Ammon's horn (tissue), 1 donor: ENCODE results near the gene P2RY8.
"Not testable (repeated sequence)": the region's sequence is repeated elsewhere in the genome, so short reads cannot be mapped to it uniquely, and the experiment has no call there.

Experiments used
- DNase-seq: peaks from one replicate; pipeline ENCODE4 v3.0.0-alpha.2; 2016; ENCODE audit warnings: low spot score

The P2RY8 gene

DNA sequence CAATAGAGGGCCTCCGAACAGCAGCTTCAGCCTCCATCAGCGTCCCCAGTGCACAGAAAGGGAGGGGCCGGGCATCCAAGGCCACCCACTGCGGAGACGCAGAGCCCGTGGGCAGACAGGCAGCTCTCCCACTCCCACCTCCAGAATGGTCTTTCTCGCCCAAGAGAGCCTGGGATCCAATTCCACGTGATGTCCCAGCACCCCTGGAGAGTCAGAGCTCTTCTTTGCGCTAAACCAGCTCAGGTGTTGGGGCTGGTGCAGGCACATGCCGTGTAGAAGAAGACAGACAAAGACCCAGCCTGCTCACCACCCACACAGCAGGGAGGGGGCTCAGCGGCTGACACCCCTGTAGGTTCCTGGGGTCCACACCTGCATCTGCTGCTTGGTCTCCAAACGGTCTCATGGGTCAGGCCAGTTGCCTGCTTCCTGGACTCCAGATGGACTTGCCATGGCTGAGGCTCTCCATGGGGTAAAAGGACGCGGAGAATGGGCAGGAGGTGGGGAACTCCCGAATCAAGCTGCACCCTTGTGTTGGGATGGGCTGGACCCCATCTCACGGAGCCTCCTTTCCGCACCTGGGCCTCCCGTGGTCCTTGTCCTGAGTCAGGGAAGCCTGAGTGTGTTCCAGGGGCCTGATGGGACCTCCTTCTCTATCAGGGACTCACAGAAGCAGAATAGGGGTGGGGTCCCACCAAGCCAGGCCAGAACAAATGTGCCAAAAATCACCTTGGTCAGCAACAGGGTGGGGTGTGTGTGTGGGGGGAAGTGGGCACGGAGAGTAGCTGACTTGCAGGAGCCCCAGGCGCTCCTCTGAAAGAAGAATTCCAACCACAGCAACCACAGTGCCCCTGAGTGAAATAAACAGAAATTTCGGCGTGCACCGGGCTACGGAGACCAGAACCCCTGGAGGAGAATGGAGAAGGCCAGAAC, 72.7 kb downstream of the P2RY8 start:
- no peak for DNase-seq

GRCh38 chrX:1463581-1463980, 73.4 kb downstream of the P2RY8 start:
- no peak for DNase-seq

DNA sequence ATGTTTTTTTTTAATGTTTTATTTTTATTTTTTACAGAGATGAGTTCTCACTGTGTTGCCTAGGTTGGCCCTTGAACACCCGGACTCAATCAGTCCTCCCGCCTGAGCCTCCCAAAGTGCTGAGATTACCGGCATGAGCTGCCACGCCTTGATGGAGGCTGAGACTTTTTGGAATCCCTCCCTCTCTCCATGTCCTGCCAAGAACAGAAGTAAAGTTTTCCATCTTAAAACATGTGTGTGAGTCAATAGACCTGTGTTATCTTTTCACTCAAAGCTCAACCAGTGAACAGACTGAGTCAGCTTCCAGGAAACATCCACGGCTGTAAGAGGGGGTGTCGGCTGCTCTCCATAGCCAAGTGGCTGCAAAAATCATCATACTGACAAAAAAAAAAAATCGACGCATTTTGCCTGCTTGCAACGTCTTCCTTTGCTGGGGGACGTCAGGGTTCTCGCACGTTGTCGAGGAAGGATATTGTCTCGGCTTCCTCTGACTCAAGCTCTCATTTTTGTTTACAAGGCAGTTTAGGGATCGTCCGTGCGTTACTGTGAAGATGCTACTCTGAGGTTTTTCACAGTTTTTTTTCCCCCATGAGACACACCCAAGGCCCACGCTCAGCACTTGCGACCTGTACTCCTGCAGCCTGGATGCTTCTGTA, 74.3 kb downstream of the P2RY8 start:
- no peak for DNase-seq

GRCh38 chrX:1462110-1462509, 74.9 kb downstream of the P2RY8 start:
- no peak for DNase-seq

DNA sequence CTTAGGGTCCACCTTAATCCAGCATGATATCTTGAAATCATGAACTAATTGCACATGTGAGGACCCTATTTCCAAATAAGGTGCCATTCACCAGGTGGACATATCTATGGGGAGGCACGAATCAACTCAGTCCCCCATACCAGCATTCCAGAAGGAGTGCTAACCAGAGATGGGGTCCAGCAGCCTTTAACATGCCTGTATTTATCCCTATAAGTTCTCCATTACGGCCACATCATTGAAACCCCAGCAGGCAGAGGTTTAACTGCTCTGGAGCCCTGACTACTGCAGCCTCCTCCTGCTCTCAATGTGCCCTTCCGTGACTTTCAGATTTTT, 81.1 kb downstream of the P2RY8 start:
- no peak for DNase-seq

GRCh38 chrX:1453951-1454785, 82.8 kb downstream of the P2RY8 start:
- peak; percentile 86 for DNase-seq

DNA sequence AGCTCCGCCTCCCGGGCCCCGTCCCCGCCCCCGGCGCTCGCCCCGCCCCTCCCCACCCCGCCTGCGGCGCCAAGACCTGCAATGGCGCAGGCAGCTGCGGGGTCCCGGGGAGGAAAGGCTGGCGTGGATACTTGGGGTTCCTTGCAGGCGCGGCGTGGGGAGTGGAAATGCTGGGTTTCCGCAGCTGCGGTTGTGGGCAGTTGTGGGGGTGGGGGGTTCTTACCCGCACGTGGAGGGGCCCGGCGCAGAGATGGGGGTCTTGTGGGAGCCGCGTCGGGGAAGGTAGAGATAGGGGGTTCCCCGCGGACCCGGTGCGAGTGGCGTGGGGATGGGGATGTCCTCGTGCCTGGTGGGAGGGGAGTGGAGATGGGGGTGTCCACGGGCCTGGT, 83.6 kb downstream of the P2RY8 start:
- no peak for DNase-seq

DNA sequence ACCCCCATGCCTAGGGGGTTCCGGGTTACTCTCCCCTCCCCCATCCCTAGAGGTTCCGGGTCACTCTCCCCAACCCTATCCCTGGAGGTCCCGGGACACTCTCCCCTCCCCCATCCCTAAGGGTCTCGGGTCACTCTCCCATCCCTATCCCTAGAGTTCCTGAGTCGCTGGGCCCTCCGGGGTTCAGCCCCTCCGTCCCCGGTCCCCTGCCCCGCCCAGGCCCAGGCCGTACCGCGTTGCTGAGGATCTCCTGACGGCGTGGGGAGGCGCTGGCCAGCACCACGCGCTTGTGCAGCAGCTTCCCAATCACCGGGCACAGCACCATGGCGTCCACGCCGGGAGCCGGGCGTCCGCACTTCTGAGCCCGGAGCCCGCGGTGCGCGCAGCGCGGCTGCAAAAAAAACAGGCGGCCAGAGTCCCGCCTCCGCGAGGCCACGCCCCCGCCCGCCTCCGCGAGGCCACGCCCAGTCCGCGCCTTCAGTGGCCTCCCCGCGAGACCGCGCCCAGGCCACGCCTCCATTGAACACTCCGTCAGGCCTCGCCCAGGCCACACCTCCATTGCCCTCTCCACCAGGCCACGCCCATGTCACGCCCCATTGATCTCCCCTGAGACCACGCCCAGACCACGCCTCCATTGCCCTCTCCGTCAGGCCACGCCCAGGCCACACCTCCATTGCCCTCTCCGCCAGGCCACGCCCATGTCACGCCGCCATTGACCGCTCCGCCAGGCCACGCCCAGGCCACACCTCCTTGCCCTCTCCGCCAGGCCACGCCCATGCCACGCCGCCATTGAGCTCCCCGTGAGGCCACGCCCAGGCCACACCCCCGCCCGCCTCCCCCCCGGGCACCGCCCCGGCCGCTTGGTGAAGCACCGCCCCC, 84.2 kb downstream of the P2RY8 start, which contains the start of gene ASMTL:
Gene ASMTL, minus strand, starts transcription at position 394 of the 879 bp plus-strand sequence. Its CDS starts 69 bp downstream, at position 325.
- DNase-seq: peak; percentile 100

DNA sequence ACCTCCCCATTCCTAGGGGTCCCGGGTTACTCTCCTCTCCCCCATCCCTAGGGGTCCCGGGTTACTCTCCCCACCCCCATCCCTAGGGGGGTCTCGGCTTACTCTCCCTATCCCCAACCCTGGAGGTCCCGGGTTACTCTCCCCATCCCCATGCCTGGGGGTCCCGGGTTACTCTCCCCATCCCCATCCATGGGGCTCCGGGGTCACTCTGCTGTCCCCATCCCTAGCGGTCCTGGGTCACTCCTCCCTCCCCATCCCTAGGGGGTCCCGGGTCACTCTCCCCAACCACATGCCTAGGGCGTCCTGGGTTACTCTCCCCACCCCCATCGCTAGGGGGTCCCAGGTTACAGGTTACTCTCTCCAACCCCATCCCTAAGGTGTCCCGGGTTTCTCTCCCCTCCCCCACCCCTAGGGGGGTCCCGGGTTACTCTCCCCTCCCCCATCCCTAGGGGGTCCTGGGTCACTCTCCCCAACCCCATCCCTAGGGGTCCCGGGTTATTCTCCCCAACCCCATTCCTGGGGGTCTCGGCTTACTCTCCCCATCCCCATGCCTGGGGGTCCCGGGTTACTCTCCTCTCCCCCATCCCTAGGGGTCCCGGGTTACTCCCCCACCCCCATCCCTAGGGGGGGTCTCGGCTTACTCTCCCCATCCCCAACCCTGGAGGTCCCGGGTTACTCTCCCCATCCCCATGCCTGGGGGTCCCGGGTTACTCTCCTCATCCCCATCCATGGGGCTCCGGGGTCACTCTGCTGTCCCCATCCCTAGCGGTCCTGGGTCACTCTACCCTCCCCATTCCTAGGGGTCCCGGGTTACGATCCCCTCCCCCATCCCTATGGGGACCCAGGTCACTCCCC, 85.1 kb downstream of the P2RY8 start:
- DNase-seq: no peak

DNA sequence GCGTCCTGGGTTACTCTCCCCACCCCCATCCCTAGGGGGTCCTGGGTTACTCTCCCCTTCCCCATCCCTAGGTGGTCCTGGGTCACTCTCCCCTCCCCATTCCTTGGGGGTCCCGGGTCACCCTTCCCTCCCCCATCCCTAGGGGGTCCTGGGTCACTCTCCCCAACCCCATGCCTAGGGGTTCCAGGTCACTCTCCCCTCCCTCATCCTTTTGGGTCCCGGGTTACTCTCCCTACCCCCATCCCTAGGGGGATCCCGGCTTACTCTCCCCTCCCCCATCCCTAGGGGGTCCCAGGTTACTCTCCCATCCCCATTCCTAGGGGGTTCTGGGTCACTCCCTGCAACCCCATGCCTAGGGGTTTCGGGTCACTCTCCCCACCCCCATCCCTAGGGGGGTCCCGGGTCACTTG, 85.7 kb downstream of the P2RY8 start:
- DNase-seq: no peak

- DNase-seq: no peak
Observed at GRCh38 chrX:1450361-1451161, 86.4 kb downstream of the P2RY8 start.

GRCh38 chrX:1449823-1450149, 87.2 kb downstream of the P2RY8 start:
- no peak for DNase-seq

DNA sequence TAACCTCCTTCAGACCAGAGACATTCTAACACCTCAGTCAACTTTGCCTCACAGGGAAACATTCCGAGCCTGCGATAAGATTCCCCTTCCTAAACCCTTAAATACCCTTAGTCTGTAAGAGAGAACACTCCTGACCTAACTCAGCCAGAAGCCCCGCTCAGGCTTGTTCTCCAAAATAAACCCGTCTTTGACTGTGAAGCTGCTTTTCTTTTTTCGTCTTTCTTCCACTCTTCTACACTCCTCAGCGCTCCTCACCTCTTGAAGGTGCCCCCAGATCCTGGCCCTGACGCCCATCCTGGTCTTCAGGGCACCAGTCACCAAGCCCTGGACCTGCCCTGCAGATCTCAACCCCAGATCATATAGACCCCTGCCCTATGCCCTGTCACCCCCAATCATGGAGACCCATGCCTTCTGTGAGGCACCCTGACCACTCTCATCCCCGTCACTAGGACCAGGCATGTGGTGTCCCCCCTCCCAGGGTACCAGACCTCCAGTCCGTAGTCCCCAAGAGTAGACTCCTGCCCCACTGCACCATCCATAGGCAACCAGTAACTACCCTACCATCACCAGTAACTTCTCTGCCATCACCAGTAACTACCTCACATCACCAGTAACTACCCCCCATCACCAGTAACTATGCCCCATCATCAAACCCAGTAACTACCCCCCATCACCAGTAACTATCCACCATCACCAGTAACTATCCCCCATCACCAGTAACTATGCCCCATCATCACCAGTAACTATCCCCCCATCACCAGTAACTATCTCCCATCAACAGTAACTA, 87.8 kb downstream of the P2RY8 start:
- no peak for DNase-seq

- DNase-seq: not testable (repeated sequence)
Observed at GRCh38 chrX:1448573-1449001, 88.4 kb downstream of the P2RY8 start.

- not testable (repeated sequence) for DNase-seq
Observed at GRCh38 chrX:1447969-1448572, 88.9 kb downstream of the P2RY8 start.

DNA sequence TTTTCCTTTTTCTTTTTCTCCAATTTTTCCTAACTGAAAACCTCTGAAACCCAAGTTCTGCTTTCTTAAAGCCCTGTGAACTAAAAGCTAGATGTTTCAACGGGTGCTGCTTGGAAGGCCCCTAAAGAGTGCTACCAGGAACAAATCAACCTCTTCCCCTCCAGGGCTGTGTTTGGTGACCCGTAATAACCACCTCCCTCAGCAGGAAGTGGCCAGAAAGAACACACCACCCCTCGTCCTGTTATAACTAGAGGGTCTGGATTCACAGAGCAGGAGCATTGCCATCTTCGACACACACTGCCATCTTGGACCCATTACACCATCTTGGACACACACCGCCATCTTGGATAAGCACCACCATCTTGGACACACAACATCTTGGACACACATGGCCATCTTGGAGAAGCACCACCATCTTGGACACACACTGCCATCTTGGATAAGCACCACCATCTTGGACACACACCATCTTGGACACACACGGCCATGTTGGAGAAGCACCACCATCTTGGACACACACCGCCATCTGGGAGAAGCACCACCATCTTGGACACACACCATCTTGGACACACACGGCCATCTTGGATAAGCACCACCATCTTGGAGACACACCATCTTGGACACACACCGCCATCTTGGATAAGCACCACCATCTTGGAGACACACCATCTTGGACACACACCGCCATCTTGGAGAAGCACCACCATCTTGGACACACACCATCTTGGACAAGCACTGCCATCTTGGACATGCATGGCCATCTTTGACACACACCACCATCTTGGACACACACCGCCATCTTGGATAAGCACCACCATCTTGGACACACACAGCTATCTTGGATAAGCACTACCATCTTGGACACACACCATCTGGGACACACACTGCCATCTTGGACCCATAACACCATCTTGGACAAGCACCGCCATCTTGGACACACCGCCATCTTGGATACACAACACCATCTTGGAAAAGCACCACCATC, 89.7 kb downstream of the P2RY8 start:
- DNase-seq: not testable (repeated sequence)
